Fibroblast of mammary gland (primary cell): Measurements from ENCODE around the gene SUMO4.

Experiments
- DNase-seq: peaks from one replicate; pipeline ENCODE4 v3.0.0-alpha.2; 2010; ENCODE audit warnings: low read depth
- H3K4me3 ChIP-seq: 2 replicates; pipeline ENCODE4 v1.5.1; 2011; ENCODE audit warnings: low read depth, mild to moderate bottlenecking, low read length, moderate library complexity; ENCODE audit not compliant: control insufficient read depth
- CTCF ChIP-seq: conservative IDR thresholded peaks from 2 replicates; pipeline ENCODE4 v1.5.1; 2011; ENCODE audit warnings: low read depth, low read length, inconsistent platforms; ENCODE audit not compliant: control insufficient read depth, insufficient read depth

Gene SUMO4

GRCh38 chr6:149362289-149362688 is 37.8 kb upstream of the SUMO4 start:
- TF ChIP-seq CTCF: no peak
- no peak for DNase-seq
- no peak overlapping the region for H3K4me3 ChIP-seq

GRCh38 chr6:149363154-149363553 is 36.9 kb upstream of the SUMO4 start:
- DNase-seq: no peak
- H3K4me3 ChIP-seq: no peak overlapping the region
- no peak for TF ChIP-seq CTCF

- TF ChIP-seq CTCF: no peak
- H3K4me3 ChIP-seq: no peak overlapping the region
- no peak for DNase-seq
Observed at GRCh38 chr6:149364557-149364956, 35.5 kb upstream of the SUMO4 start.

GRCh38 chr6:149365197-149365596 is 34.9 kb upstream of the SUMO4 start:
- TF ChIP-seq CTCF: no peak
- DNase-seq: no peak
- H3K4me3 ChIP-seq: no peak overlapping the region

GRCh38 chr6:149366267-149366921 is 33.7 kb upstream of the SUMO4 start:
- no peak for DNase-seq
- no peak overlapping the region for H3K4me3 ChIP-seq
- TF ChIP-seq CTCF: no peak

GRCh38 chr6:149368065-149368464 is 32.0 kb upstream of the SUMO4 start:
- no peak for TF ChIP-seq CTCF
- H3K4me3 ChIP-seq: no peak overlapping the region
- DNase-seq: no peak

- no peak for TF ChIP-seq CTCF
- DNase-seq: no peak
- no peak overlapping the region for H3K4me3 ChIP-seq
Observed at GRCh38 chr6:149371154-149371553, 28.9 kb upstream of the SUMO4 start.
